ENCODE results near the gene SYNC.
"Not testable (repeated sequence)": the region's sequence is repeated elsewhere in the genome, so short reads cannot be mapped to it uniquely, and the experiment has no call there.

The SYNC gene

DNA sequence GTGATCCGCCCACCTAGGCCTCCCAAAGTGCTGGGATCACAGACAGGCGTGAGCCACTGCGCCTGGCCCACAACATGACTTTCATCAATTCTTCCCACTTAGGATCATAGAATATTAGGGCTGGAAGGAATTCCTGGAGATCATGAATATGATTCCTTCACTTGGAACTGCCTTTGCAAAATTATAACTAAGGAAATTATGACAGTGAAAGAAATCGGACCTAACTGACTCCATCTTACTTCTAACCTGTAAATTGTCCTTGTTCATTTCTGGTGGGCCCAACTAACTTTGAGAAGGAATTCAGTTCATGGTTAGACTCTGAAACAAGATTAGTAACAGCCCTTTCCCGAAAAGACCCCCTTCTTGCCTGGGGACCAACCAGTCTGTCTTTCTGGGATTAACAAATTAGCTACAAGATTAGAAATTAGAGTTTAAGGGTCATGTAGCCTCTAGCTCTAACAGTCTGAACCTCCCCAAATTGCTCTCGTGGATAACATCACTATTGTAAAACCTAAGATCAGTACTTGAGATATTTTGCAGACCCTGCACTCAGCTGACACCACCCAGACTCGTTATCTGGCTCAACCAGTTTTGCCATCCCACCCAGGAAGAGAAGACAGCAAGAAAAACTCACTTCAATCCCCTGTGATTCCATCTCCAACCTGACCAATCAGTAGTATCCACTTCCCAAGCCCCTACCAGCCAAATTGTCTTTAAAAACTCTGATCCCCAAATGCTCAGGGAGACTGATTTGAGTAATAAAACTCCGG, 66.9 kb downstream of the SYNC start:
- no peak for DNase-seq

- no peak for DNase-seq
Observed at GRCh38 chr1:32632829-32633228, 69.7 kb downstream of the SYNC start.

DNA sequence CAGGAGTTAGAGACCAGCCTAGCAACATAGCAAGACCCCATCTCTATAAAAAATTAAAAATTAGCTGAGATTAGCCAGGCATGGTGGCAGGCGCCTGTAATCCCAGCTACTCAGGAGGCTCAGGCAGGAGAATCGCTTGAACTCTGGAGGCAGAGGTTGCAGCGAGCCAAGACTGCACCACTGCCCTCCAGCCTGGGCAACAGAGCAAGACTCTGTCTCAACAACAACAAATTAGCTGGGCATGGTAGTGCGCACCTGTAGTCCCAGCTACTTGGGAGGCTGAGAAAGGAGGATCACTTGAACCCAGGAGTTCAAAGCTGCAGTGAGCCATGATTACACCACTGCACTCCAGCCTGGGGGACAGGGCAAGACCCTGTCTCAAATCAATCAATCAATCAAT, 72.4 kb downstream of the SYNC start:
- DNase-seq: not testable (repeated sequence)
